ENCODE data around the gene CCL22.

DNA sequence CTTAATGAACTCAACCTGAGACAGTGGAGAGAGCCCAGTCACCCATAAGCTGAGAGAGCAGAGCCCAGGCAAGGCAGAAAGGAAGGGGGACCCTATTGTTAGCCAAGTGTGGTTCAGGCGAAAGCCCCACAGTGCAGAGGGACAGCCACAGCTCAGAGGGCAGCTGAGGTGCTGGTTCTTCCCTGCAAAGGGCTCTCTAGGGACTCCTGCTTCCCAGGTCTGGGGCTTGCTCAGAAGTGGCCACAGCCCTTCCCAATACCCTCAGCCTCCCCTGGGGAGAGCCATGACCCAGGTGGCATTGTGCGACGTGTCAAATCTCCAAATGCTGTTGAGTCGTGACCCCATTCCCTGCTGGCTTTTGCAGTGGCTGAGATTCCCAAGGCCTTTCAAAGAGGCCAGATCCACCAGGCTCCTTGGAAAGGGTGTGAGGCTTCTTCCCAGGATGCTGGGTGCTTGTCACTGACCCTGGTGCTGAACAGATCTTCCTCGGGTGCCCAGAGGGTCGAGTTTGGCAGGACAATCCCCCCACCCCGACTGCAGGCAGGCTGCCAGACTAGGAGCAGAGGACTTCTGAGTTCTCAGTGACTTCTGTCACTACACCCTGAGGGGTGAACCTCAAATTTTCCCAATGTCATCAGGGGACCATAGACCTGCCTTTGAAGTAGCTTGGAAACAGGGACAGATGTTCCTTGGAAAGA, 43.5 kb downstream of the CCL22 start:
- TF ChIP-seq, protein P1, sequence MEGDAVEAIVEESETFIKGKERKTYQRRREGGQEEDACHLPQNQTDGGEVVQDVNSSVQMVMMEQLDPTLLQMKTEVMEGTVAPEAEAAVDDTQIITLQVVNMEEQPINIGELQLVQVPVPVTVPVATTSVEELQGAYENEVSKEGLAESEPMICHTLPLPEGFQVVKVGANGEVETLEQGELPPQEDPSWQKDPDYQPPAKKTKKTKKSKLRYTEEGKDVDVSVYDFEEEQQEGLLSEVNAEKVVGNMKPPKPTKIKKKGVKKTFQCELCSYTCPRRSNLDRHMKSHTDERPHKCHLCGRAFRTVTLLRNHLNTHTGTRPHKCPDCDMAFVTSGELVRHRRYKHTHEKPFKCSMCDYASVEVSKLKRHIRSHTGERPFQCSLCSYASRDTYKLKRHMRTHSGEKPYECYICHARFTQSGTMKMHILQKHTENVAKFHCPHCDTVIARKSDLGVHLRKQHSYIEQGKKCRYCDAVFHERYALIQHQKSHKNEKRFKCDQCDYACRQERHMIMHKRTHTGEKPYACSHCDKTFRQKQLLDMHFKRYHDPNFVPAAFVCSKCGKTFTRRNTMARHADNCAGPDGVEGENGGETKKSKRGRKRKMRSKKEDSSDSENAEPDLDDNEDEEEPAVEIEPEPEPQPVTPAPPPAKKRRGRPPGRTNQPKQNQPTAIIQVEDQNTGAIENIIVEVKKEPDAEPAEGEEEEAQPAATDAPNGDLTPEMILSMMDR (conservative IDR thresholded peaks at IDR 0.05 in 1 of 2, IDR thresholded peaks at IDR 0.05 in 1 of 2; ENCODE audit: low read depth in 1 of 2, low read length in 2 of 2) = no peak
- no peak for TF ChIP-seq EZH2 (IDR thresholded peaks at IDR 0.05; ENCODE audit: low read length, missing control alignments)
